ENCODE measurements around the gene RBM28.

DNA sequence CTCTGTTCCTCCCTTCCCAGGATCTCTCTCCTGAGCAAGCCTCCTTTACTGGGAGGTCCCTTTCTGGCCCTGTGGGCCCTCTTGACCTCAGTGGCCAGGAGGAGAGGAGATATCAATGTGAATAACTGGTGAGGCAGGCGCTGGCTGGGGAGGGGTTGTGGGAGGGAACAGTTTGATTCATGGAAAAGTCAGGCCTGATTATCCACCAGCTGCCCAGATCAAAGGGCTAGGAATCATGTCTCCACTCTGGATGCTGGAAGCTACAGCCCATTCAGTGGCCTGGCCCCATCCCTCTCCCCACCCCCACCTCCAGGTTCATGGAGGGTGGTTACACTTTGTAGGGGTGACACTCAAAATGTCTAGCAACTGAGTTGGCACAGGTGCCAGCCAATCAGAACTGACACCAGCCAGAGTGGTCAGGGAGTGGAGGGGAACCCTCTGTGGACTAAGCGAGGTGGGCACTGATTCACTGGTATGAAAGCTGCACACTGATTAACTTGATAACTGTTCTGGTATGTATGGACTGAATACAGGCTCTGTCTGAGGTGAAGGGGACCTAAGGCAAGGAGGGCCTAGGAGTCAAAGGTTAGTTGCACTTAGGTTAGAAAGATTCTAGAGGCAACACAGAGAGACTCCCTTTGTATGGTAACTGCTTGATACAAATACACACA is 13.0 kb upstream of the RBM28 start:
- TF ChIP-seq, protein P1, sequence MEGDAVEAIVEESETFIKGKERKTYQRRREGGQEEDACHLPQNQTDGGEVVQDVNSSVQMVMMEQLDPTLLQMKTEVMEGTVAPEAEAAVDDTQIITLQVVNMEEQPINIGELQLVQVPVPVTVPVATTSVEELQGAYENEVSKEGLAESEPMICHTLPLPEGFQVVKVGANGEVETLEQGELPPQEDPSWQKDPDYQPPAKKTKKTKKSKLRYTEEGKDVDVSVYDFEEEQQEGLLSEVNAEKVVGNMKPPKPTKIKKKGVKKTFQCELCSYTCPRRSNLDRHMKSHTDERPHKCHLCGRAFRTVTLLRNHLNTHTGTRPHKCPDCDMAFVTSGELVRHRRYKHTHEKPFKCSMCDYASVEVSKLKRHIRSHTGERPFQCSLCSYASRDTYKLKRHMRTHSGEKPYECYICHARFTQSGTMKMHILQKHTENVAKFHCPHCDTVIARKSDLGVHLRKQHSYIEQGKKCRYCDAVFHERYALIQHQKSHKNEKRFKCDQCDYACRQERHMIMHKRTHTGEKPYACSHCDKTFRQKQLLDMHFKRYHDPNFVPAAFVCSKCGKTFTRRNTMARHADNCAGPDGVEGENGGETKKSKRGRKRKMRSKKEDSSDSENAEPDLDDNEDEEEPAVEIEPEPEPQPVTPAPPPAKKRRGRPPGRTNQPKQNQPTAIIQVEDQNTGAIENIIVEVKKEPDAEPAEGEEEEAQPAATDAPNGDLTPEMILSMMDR (IDR thresholded peaks at IDR 0.05; ENCODE audit: insufficient read depth, low read depth, low read length), result no peak
- TF ChIP-seq EZH2 (IDR thresholded peaks at IDR 0.05; ENCODE audit: insufficient read depth, low read length), result no peak

Data from astrocyte (in vitro differentiated cells and primary cell).